Measurements from ENCODE around the gene GABPA. TPM values are rescaled to one million over a fixed set of nuclear protein-coding genes. Genes with fewer than 3 reads are reported as not detected.
"Not testable (repeated sequence)": the region's sequence is repeated elsewhere in the genome, so short reads cannot be mapped to it uniquely, and the experiment has no call there.

Gene GABPA
- total RNA-seq, 2 experiments from 2014 or later: 21.9 to 33.2 TPM

DNA sequence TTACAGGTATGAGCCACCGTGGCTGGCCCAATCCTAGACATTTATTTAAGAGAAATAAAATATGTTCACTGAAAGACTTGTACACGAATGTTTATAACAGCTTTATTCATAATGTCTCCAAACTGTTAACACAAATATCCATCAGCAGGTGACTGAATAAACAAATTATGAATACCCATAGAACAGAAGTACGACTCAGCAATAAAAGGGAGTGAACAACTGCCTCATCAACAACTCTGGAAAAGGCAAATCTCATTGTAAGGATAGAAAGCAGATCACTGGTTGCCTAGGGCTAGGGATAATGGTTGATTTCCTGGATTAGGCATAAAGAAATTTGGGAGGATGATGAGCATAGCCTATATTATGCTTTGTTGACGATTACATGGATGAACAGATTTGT is 41.7 kb downstream of the GABPA start:
- Histone ChIP-seq H2AFZ (ENCODE audit: low read length) (no peak overlapping the region), H3K4me2 (ENCODE audit: low read length) (no peak overlapping the region)
- CTCF ChIA-PET (ENCODE audit: unreplicated experiment): no interaction called here

DNA sequence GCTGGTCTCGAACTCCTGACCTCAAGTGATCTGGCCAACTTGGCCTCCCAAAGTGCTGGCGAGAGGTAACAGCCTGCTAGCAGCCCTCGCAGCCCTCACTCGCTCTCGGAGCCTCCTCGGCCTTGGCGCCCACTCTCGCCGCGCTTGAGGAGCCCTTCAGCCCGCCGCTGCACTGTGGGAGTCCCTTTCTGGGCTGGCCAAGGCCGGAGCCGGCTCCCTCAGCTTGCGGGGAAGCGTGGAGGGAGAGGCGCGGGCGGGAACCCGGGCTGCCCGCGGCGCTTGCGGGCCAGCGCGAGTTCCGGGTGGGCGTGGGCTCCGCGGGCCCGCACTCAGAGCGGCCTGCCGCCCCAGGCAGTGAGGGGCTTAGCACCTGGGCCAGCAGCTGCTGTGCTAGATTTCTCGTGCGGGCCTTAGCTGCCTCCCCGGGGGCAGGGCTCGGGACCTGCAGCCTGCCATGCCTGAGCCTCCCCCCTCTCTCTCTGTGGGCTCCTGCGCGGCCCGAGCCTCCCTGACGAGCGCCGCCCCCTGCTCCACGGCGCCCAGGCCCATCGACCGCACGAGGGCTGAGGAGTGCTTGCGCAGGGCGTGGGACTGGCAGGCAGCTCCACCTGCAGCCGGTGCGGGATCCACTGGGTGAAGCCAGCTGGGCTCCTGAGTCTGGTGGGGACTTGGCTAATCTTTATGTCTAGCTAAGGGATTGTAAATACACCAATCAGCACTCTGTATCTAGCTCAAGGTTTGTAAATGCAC is 43.5 kb downstream of the GABPA start:
- H3K79me2 ChIP-seq (ENCODE audit: insufficient read depth, low read depth, low read length); H3K9me3 ChIP-seq (ENCODE audit: low read length); intact Hi-C loops (cut with micrococcal nuclease; ENCODE audit: unreplicated experiment); DNase-seq (ENCODE audit: low spot score); H3K4me3 ChIP-seq (ENCODE audit: low read depth, low read length, poor library complexity, severe bottlenecking); H2AFZ ChIP-seq (ENCODE audit: low read length); H3K27ac ChIP-seq (ENCODE audit: low read depth, low read length, poor library complexity, severe bottlenecking); BruUV-seq (replicated peaks); H3K4me2 ChIP-seq (ENCODE audit: low read length); H3K9me2 ChIP-seq (ENCODE audit: insufficient read depth, low read length); CTCF ChIA-PET (ENCODE audit: unreplicated experiment); H4K20me1 ChIP-seq (ENCODE audit: insufficient read depth, low read length); H3K4me1 ChIP-seq (ENCODE audit: insufficient read depth, low read length, poor library complexity, severe bottlenecking); H3K36me3 ChIP-seq (ENCODE audit: insufficient read depth, low read length): not testable (repeated sequence)
- POLR2A ChIA-PET: interaction anchor here (1.4 kb wide), 1 partner anchor 9 kb away, joined by 3 read pairs; no protein-coding TSS in a partner anchor

More for the DNA sequence above, 41.7 kb downstream of the GABPA start:
- intact Hi-C loops (cut with micrococcal nuclease; ENCODE audit: unreplicated experiment): no loop called here
- BruUV-seq (replicated peaks): no TSS peak
- H3K79me2 ChIP-seq (ENCODE audit: insufficient read depth, low read depth, low read length): no peaks in the 10 kb centered on the region
- no peak for DNase-seq (ENCODE audit: low spot score)
- H4K20me1 ChIP-seq (ENCODE audit: insufficient read depth, low read length): no peaks in the 10 kb centered on the region
- H3K27ac ChIP-seq (ENCODE audit: low read depth, low read length, poor library complexity, severe bottlenecking): no peak overlapping the region
- H3K36me3 ChIP-seq (ENCODE audit: insufficient read depth, low read length): no peaks in the 10 kb centered on the region
- no peak overlapping the region for H3K4me3 ChIP-seq (ENCODE audit: low read depth, low read length, poor library complexity, severe bottlenecking)
- peaks cover 5% of the 10 kb centered on the region for H3K4me1 ChIP-seq (ENCODE audit: insufficient read depth, low read length, poor library complexity, severe bottlenecking)
- no peaks in the 10 kb centered on the region for H3K9me2 ChIP-seq (ENCODE audit: insufficient read depth, low read length)
- TF ChIP-seq, protein P1, sequence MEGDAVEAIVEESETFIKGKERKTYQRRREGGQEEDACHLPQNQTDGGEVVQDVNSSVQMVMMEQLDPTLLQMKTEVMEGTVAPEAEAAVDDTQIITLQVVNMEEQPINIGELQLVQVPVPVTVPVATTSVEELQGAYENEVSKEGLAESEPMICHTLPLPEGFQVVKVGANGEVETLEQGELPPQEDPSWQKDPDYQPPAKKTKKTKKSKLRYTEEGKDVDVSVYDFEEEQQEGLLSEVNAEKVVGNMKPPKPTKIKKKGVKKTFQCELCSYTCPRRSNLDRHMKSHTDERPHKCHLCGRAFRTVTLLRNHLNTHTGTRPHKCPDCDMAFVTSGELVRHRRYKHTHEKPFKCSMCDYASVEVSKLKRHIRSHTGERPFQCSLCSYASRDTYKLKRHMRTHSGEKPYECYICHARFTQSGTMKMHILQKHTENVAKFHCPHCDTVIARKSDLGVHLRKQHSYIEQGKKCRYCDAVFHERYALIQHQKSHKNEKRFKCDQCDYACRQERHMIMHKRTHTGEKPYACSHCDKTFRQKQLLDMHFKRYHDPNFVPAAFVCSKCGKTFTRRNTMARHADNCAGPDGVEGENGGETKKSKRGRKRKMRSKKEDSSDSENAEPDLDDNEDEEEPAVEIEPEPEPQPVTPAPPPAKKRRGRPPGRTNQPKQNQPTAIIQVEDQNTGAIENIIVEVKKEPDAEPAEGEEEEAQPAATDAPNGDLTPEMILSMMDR (conservative IDR thresholded peaks at IDR 0.05; ENCODE audit: low read length): no peak
- TF ChIP-seq EZH2phosphoT487 (IDR thresholded peaks at IDR 0.05; ENCODE audit: borderline replicate concordance, low read depth, low read length): no peak
- H3K9me3 ChIP-seq (ENCODE audit: low read length): no peaks in the 10 kb centered on the region
- POLR2A ChIA-PET: interaction anchor here (0.7 to 1.7 kb wide), 4 partner anchors 11 to 220 kb away, joined by 3 to 9 read pairs (median 3); no protein-coding TSS in a partner anchor

DNA sequence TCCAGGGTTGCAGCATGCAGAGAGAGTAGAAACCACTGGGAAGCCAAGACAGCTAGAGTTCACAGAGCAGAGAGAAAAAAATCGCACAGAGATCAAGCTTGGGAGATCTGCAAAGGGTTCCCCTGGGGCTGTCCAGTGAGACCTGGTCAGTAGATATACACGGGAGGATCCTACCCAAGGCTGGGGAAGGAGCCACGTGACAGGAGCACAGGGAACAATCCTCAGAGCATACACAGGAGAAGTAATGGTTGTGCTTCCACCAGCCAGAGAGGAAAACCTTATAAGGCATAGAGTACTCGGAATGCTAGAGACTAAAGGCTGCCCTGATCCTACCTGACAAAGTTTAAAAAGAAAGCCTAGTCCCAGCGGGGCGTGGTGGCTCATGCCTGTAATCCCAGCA is 53.9 kb downstream of the GABPA start:
- intact Hi-C loops (cut with micrococcal nuclease; ENCODE audit: unreplicated experiment): no loop called here
- Histone ChIP-seq H3K4me1 (ENCODE audit: insufficient read depth, low read length, poor library complexity, severe bottlenecking) (peaks cover 9% of the 10 kb centered on the region), H3K9me2 (ENCODE audit: insufficient read depth, low read length) (no peaks in the 10 kb centered on the region; the same call in 1 of the 2 replicates), H3K36me3 (ENCODE audit: insufficient read depth, low read length) (no peaks in the 10 kb centered on the region), H3K9me3 (ENCODE audit: low read length) (no peaks in the 10 kb centered on the region), H3K79me2 (ENCODE audit: insufficient read depth, low read depth, low read length) (no peaks in the 10 kb centered on the region), H2AFZ (ENCODE audit: low read length) (no peak overlapping the region), H3K27ac (ENCODE audit: low read depth, low read length, poor library complexity, severe bottlenecking) (no peak overlapping the region), H3K4me2 (ENCODE audit: low read length) (no peak overlapping the region), H3K4me3 (ENCODE audit: low read depth, low read length, poor library complexity, severe bottlenecking) (no peak overlapping the region), H4K20me1 (ENCODE audit: insufficient read depth, low read length) (no peaks in the 10 kb centered on the region)
- ChIA-PET POLR2A (no interaction called here), CTCF (ENCODE audit: unreplicated experiment) (no interaction called here)
- DNase-seq (ENCODE audit: low spot score): no peak
- no TSS peak for BruUV-seq (replicated peaks)
- TF ChIP-seq EZH2phosphoT487 (IDR thresholded peaks at IDR 0.05; ENCODE audit: borderline replicate concordance, low read depth, low read length): no peak
- TF ChIP-seq, protein P1 (conservative IDR thresholded peaks at IDR 0.05; ENCODE audit: low read length): no peak
